K562 (cell line): ENCODE data around the gene LYRM1. TPM values are rescaled to one million over a fixed set of nuclear protein-coding genes. Genes with fewer than 3 reads are reported as not detected.

Experiments
- ESRRA ChIP-seq: fragments of 450-650 bp; IDR thresholded peaks from 2 replicates; pipeline ENCODE4 v1.6.1; 2014; ENCODE audit warnings: low read depth, mild to moderate bottlenecking, moderate library complexity, borderline replicate concordance
- TAL1 ChIP-seq: fragments of 450-650 bp; IDR thresholded peaks from 2 replicates; pipeline ENCODE4 v1.6.1; 2016; ENCODE audit warnings: mild to moderate bottlenecking
- TCF7L2 ChIP-seq: fragments of 150-350 bp; IDR thresholded peaks from 2 replicates; pipeline ENCODE4 v1.6.1; 2016; ENCODE audit warnings: low read depth, mild to moderate bottlenecking, low read length, moderate library complexity
- TRIM28 ChIP-seq: fragments of 450-650 bp; IDR thresholded peaks from 2 replicates; pipeline ENCODE4 v1.6.1; 2017
- polyA plus RNA-seq, 8 experiments: library from polyadenylated mRNA; depleted of rRNA in 4 of 8; stranded (reverse) in 5 of 8; unstranded in 3 of 8; fragments of >200 nt; fragmentation: Nextera tagmentation in 2 of 8; fragmentation: Illumina TruSeq in 1 of 8; extraction: Ambion mirVana in 2 of 8; extraction: Trizol in 1 of 8; gene quantifications; 2 replicates each; pipeline versions ENCODE4 v1.2.1 to v1.2.3, GENCODE V29; 2011 to 2014; ENCODE audit warnings: inconsistent platforms in 1 of 8, missing spikeins in 1 of 8
- total RNA-seq, 7 experiments: library from RNA; depleted of rRNA in 6 of 7; stranded (reverse); fragments of >200 nt in 6 of 7; fragmentation: Illumina TruSeq in 2 of 7; extraction: Trizol in 2 of 7; gene quantifications; 2 replicates each; pipeline versions ENCODE4 v1.2.1 to v1.2.3, GENCODE V29; 2011 to 2021; ENCODE audit warnings: low replicate concordance in 1 of 7
- TF ChIP-seq, protein P1 (sequence below): sonication (generic); formaldehyde crosslinking; IDR thresholded peaks from 2 replicates; pipeline ENCODE4 v1.8.0; 2022; ENCODE audit warnings: mild to moderate bottlenecking, missing genetic modification reagents
- TF ChIP-seq, protein P2 (sequence below), 3 experiments: IDR thresholded peaks in 2 of 3; conservative IDR thresholded peaks in 1 of 3; 2 replicates each; pipeline ENCODE4 v1.5.1; 2011 to 2012; ENCODE audit warnings: low read length in 3 of 3, mild to moderate bottlenecking in 3 of 3, control low read depth in 2 of 3, improper control_type of control experiment in 1 of 3, inconsistent platforms in 1 of 3, low read depth in 1 of 3, mixed read lengths in 1 of 3, moderate library complexity in 1 of 3; ENCODE audit not compliant: insufficient read depth in 2 of 3
- TF ChIP-seq, protein P3 (sequence below): sonication (generic); formaldehyde crosslinking; IDR thresholded peaks from 2 replicates; pipeline ENCODE4 v1.8.1; 2022; ENCODE audit warnings: missing genetic modification reagents
- TF ChIP-seq, protein P4 (sequence below): fragments of 200-600 bp; sonication (generic); IDR thresholded peaks from one replicate; pipeline ENCODE4 v1.6.1; 2012; ENCODE audit warnings: mild to moderate bottlenecking, low read depth, low read length, inconsistent platforms

Gene LYRM1
- total and polyA plus RNA-seq, 9 of the 15 experiments (the other 6 are each of a cell fraction or from before 2014, with no cell fraction given) = 17.5 to 44.1 (median 32.7) TPM

DNA sequence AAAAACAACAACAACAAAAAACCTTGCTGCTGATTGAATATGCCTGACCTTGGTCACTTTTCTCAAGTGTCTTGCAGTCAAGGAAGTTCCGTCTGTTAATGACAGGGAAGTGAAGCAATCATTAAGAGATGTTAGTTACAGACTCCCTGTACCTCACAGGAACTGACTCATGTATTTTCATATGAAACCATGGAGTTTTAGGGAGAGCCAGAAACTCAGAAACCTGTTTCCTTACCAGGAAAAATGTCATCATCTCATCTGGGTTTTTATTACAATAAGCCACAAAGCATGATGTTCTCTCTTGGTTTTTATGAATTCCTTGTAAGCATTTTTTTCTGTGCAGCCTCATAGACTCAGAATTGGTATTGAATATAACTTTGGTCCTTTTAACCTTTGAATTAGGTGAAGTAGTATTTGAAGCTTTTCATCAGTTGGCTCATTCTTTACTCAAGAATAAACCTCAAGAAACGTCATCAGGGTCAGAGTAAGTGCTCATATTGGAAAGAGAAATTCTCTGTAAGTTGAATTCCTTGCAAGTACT is 10.3 kb downstream of the LYRM1 start (continued):
- TF ChIP-seq, protein P1, sequence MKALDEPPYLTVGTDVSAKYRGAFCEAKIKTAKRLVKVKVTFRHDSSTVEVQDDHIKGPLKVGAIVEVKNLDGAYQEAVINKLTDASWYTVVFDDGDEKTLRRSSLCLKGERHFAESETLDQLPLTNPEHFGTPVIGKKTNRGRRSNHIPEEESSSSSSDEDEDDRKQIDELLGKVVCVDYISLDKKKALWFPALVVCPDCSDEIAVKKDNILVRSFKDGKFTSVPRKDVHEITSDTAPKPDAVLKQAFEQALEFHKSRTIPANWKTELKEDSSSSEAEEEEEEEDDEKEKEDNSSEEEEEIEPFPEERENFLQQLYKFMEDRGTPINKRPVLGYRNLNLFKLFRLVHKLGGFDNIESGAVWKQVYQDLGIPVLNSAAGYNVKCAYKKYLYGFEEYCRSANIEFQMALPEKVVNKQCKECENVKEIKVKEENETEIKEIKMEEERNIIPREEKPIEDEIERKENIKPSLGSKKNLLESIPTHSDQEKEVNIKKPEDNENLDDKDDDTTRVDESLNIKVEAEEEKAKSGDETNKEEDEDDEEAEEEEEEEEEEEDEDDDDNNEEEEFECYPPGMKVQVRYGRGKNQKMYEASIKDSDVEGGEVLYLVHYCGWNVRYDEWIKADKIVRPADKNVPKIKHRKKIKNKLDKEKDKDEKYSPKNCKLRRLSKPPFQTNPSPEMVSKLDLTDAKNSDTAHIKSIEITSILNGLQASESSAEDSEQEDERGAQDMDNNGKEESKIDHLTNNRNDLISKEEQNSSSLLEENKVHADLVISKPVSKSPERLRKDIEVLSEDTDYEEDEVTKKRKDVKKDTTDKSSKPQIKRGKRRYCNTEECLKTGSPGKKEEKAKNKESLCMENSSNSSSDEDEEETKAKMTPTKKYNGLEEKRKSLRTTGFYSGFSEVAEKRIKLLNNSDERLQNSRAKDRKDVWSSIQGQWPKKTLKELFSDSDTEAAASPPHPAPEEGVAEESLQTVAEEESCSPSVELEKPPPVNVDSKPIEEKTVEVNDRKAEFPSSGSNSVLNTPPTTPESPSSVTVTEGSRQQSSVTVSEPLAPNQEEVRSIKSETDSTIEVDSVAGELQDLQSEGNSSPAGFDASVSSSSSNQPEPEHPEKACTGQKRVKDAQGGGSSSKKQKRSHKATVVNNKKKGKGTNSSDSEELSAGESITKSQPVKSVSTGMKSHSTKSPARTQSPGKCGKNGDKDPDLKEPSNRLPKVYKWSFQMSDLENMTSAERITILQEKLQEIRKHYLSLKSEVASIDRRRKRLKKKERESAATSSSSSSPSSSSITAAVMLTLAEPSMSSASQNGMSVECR (CRISPR knock-in tag) = no peak
- no peak for TF ChIP-seq TAL1
- TF ChIP-seq, protein P2, sequence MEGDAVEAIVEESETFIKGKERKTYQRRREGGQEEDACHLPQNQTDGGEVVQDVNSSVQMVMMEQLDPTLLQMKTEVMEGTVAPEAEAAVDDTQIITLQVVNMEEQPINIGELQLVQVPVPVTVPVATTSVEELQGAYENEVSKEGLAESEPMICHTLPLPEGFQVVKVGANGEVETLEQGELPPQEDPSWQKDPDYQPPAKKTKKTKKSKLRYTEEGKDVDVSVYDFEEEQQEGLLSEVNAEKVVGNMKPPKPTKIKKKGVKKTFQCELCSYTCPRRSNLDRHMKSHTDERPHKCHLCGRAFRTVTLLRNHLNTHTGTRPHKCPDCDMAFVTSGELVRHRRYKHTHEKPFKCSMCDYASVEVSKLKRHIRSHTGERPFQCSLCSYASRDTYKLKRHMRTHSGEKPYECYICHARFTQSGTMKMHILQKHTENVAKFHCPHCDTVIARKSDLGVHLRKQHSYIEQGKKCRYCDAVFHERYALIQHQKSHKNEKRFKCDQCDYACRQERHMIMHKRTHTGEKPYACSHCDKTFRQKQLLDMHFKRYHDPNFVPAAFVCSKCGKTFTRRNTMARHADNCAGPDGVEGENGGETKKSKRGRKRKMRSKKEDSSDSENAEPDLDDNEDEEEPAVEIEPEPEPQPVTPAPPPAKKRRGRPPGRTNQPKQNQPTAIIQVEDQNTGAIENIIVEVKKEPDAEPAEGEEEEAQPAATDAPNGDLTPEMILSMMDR (IDR thresholded peaks at IDR 0.05 in 2 of 3, conservative IDR thresholded peaks at IDR 0.05 in 1 of 3; ENCODE audit: insufficient read depth in 2 of 3, low read depth in 1 of 3, low read length in 3 of 3) = no peak
- TF ChIP-seq TCF7L2 = no peak
- TF ChIP-seq, protein P3, sequence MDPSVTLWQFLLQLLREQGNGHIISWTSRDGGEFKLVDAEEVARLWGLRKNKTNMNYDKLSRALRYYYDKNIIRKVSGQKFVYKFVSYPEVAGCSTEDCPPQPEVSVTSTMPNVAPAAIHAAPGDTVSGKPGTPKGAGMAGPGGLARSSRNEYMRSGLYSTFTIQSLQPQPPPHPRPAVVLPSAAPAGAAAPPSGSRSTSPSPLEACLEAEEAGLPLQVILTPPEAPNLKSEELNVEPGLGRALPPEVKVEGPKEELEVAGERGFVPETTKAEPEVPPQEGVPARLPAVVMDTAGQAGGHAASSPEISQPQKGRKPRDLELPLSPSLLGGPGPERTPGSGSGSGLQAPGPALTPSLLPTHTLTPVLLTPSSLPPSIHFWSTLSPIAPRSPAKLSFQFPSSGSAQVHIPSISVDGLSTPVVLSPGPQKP (CRISPR knock-in tag) = no peak
- TF ChIP-seq, protein P4, sequence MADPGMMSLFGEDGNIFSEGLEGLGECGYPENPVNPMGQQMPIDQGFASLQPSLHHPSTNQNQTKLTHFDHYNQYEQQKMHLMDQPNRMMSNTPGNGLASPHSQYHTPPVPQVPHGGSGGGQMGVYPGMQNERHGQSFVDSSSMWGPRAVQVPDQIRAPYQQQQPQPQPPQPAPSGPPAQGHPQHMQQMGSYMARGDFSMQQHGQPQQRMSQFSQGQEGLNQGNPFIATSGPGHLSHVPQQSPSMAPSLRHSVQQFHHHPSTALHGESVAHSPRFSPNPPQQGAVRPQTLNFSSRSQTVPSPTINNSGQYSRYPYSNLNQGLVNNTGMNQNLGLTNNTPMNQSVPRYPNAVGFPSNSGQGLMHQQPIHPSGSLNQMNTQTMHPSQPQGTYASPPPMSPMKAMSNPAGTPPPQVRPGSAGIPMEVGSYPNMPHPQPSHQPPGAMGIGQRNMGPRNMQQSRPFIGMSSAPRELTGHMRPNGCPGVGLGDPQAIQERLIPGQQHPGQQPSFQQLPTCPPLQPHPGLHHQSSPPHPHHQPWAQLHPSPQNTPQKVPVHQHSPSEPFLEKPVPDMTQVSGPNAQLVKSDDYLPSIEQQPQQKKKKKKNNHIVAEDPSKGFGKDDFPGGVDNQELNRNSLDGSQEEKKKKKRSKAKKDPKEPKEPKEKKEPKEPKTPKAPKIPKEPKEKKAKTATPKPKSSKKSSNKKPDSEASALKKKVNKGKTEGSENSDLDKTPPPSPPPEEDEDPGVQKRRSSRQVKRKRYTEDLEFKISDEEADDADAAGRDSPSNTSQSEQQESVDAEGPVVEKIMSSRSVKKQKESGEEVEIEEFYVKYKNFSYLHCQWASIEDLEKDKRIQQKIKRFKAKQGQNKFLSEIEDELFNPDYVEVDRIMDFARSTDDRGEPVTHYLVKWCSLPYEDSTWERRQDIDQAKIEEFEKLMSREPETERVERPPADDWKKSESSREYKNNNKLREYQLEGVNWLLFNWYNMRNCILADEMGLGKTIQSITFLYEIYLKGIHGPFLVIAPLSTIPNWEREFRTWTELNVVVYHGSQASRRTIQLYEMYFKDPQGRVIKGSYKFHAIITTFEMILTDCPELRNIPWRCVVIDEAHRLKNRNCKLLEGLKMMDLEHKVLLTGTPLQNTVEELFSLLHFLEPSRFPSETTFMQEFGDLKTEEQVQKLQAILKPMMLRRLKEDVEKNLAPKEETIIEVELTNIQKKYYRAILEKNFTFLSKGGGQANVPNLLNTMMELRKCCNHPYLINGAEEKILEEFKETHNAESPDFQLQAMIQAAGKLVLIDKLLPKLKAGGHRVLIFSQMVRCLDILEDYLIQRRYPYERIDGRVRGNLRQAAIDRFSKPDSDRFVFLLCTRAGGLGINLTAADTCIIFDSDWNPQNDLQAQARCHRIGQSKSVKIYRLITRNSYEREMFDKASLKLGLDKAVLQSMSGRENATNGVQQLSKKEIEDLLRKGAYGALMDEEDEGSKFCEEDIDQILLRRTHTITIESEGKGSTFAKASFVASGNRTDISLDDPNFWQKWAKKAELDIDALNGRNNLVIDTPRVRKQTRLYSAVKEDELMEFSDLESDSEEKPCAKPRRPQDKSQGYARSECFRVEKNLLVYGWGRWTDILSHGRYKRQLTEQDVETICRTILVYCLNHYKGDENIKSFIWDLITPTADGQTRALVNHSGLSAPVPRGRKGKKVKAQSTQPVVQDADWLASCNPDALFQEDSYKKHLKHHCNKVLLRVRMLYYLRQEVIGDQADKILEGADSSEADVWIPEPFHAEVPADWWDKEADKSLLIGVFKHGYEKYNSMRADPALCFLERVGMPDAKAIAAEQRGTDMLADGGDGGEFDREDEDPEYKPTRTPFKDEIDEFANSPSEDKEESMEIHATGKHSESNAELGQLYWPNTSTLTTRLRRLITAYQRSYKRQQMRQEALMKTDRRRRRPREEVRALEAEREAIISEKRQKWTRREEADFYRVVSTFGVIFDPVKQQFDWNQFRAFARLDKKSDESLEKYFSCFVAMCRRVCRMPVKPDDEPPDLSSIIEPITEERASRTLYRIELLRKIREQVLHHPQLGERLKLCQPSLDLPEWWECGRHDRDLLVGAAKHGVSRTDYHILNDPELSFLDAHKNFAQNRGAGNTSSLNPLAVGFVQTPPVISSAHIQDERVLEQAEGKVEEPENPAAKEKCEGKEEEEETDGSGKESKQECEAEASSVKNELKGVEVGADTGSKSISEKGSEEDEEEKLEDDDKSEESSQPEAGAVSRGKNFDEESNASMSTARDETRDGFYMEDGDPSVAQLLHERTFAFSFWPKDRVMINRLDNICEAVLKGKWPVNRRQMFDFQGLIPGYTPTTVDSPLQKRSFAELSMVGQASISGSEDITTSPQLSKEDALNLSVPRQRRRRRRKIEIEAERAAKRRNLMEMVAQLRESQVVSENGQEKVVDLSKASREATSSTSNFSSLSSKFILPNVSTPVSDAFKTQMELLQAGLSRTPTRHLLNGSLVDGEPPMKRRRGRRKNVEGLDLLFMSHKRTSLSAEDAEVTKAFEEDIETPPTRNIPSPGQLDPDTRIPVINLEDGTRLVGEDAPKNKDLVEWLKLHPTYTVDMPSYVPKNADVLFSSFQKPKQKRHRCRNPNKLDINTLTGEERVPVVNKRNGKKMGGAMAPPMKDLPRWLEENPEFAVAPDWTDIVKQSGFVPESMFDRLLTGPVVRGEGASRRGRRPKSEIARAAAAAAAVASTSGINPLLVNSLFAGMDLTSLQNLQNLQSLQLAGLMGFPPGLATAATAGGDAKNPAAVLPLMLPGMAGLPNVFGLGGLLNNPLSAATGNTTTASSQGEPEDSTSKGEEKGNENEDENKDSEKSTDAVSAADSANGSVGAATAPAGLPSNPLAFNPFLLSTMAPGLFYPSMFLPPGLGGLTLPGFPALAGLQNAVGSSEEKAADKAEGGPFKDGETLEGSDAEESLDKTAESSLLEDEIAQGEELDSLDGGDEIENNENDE = no peak
- peak; percentile 34; the same call in 1 of the 2 replicates for TF ChIP-seq ESRRA
- no peak for TF ChIP-seq TRIM28
